Upper lobe of right lung (tissue), 1 donor: ENCODE data around the gene CELF6. TPM values are rescaled to one million over a fixed set of nuclear protein-coding genes. Genes with fewer than 3 reads are reported as not detected.

ENCODE experiments used
- ATAC-seq: fragments of 200-7000 bp; cut with Tn5 transposase; one replicate; pipeline ENCODE4 v1.9.1; 2020; ENCODE audit warnings: mild to moderate bottlenecking, moderate library complexity
- DNase-seq: peaks from one replicate; pipeline ENCODE4 v3.0.0-alpha.2; 2020
- H3K27ac ChIP-seq: fragments of 200-600 bp; one replicate; pipeline ENCODE4 v1.8.0; 2022
- H3K27me3 ChIP-seq: fragments of 200-600 bp; one replicate; pipeline ENCODE4 v1.8.0; 2022; ENCODE audit warnings: mild to moderate bottlenecking
- H3K36me3 ChIP-seq: fragments of 200-600 bp; one replicate; pipeline ENCODE4 v1.8.0; 2022
- H3K4me1 ChIP-seq: fragments of 200-600 bp; one replicate; pipeline ENCODE4 v1.8.0; 2022
- H3K4me3 ChIP-seq: fragments of 200-600 bp; one replicate; pipeline ENCODE4 v1.8.0; 2022; ENCODE audit warnings: mild to moderate bottlenecking
- H3K9me3 ChIP-seq: fragments of 200-600 bp; one replicate; pipeline ENCODE4 v1.8.0; 2022
- CTCF ChIP-seq: fragments of 200-600 bp; IDR thresholded peaks from one replicate; pipeline ENCODE4 v1.8.0; 2022; ENCODE audit warnings: antibody characterized with exemption
- intact Hi-C: fragments of 100-400 bp; cut with DNase I; formaldehyde crosslinking; loops from one replicate; pipeline ENCODE4 v1.11.0; 2022
- total RNA-seq: library from RNA; stranded (reverse); fragmentation: NEBNext Ultra II Directional; extraction: Animal tissue kit (Norgen Biotek cat#: 25700); gene quantifications from one replicate; pipeline ENCODE4 v1.2.1, GENCODE V29; 2021
- donor health status: DM: no; HTN: yes; CAD: no; lungs with severe emphysema.

CELF6 gene
- total RNA-seq, 1 donor from 2014 or later, result 5.4 TPM

DNA sequence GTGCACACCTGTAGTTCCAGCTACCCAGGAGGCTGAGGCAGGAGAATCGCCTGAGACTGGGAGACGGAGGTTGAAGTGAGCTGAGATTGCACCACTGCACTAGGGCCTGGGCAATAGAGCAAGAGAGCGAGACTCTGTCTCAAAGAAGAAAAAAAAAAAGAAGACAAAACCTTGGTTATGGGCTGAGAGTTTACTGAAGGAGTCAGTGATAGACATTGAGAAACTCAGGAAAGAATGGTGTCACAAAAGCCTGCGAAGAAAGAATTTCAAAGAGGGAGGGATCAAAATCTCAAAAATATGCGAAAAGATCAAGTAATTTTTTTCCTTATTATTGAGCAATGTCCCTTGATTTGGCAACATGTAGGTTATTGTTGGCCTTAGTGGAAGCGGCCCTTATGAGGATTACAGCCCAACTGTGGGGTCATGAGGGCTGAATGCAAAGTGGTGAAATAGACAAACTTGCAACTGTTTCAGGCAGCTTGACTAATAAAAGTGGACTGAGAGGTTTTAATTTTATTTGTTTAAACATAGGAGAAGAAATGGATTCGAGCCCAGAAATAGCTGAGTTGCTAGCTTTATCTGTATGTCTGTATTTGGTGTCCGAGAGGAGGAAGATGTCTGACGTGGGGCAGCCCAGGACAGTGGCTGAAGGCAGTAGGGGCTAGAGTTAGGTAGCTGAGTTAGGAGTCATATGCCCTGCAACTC lies 18.8 kb upstream of the CELF6 start:
- Histone ChIP-seq H3K27ac (peak overlapping the region; percentile 26), H3K9me3 (no peaks in the 10 kb centered on the region), H3K4me3 (no peak overlapping the region), H3K4me1 (no peaks in the 10 kb centered on the region), H3K27me3 (no peaks in the 10 kb centered on the region), H3K36me3 (peaks cover 14% of the 10 kb centered on the region)
- ATAC-seq (peak; percentile 54), DNase-seq (no peak)
- no peak for TF ChIP-seq CTCF
- intact Hi-C loops, result no loop called here

- Histone ChIP-seq H3K9me3 (no peaks in the 10 kb centered on the region), H3K27ac (peak overlapping the region; percentile 11), H3K4me1 (no peaks in the 10 kb centered on the region), H3K4me3 (no peak overlapping the region), H3K27me3 (no peaks in the 10 kb centered on the region), H3K36me3 (peaks cover 8% of the 10 kb centered on the region)
- ATAC-seq (no peak), DNase-seq (no peak)
- TF ChIP-seq CTCF, result no peak
- intact Hi-C loops, result no loop called here
Observed at GRCh38 chr15:72338148-72338547, 18.2 kb upstream of the CELF6 start.

DNA sequence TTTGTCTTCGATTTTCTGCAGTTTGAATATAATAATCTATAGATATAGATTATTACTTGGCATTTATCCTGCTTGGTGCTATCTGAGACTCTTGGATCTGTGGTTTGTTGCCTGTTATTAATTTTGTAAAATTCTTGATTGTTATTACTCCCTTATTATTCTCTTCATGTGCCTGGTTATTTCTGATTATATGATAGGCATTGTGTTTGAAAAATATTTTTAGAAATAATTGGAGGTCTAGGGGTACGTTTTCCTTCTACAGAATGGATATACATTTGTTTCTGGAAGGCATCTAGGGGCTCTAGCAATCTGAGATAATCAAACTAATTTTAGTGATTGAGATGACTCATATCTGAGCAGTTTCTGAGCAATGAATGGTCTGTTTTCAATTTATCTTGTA lies 14.9 kb upstream of the CELF6 start:
- TF ChIP-seq CTCF, result no peak
- DNase-seq (no peak), ATAC-seq (no peak)
- Histone ChIP-seq H3K27me3 (no peaks in the 10 kb centered on the region), H3K36me3 (peaks cover 7% of the 10 kb centered on the region), H3K4me1 (no peaks in the 10 kb centered on the region), H3K4me3 (no peak overlapping the region), H3K9me3 (no peaks in the 10 kb centered on the region), H3K27ac (no peak overlapping the region)
- intact Hi-C loops, result no loop called here

- H3K27me3 ChIP-seq, result no peaks in the 10 kb centered on the region
- H3K4me1 ChIP-seq, result no peaks in the 10 kb centered on the region
- no peak overlapping the region for H3K27ac ChIP-seq
- ATAC-seq, result no peak
- intact Hi-C loops, result no loop called here
- H3K36me3 ChIP-seq, result peaks cover 20% of the 10 kb centered on the region
- DNase-seq, result no peak
- no peak for TF ChIP-seq CTCF
- no peaks in the 10 kb centered on the region for H3K9me3 ChIP-seq
- no peak overlapping the region for H3K4me3 ChIP-seq
Observed at GRCh38 chr15:72331021-72331420, 11.1 kb upstream of the CELF6 start.

GRCh38 chr15:72323752-72324151 lies 3.8 kb upstream of the CELF6 start:
- no peaks in the 10 kb centered on the region for H3K9me3 ChIP-seq
- ATAC-seq, result no peak
- no peak overlapping the region for H3K4me3 ChIP-seq
- no peak for TF ChIP-seq CTCF
- H3K27ac ChIP-seq, result no peak overlapping the region
- intact Hi-C loops, result no loop called here
- H3K4me1 ChIP-seq, result peaks cover 7% of the 10 kb centered on the region
- DNase-seq, result no peak
- H3K27me3 ChIP-seq, result no peaks in the 10 kb centered on the region
- H3K36me3 ChIP-seq, result peaks cover 17% of the 10 kb centered on the region
